Hematopoietic multipotent progenitor cell (in vitro differentiated cells): ENCODE measurements around the gene PAX5. TPM values are rescaled to one million over a fixed set of nuclear protein-coding genes. Genes with fewer than 3 reads are reported as not detected.

ENCODE experiments used
- DNase-seq, 3 donors: peaks; one replicate each; pipeline ENCODE4 v3.0.0-alpha.2; 2011 to 2015; ENCODE audit warnings: low read depth in 2 of 3, low spot score in 2 of 3
- total RNA-seq: library from RNA; depleted of rRNA; stranded (reverse); fragments of >200 nt; gene quantifications from one replicate; pipeline ENCODE4 v1.2.3, GENCODE V29; 2012

The PAX5 gene
- total RNA-seq, 1 donor = 3.0 TPM

GRCh38 chr9:36818965-36819870, 214.8 kb downstream of the PAX5 start:
- DNase-seq = peak in 2 of 3 donors; percentile 20 to 35

- DNase-seq = peak in 1 of 3 donors; percentile 22
Observed at GRCh38 chr9:36818242-36818938, 215.7 kb downstream of the PAX5 start.

- no peak for DNase-seq
Observed at GRCh38 chr9:36817160-36817834, 216.8 kb downstream of the PAX5 start.

- no peak for DNase-seq
Observed at GRCh38 chr9:36816371-36816770, 217.7 kb downstream of the PAX5 start.

GRCh38 chr9:36815566-36816348, 218.3 kb downstream of the PAX5 start:
- no peak for DNase-seq

GRCh38 chr9:36815023-36815422, 219.0 kb downstream of the PAX5 start:
- DNase-seq = no peak

- DNase-seq = no peak
Observed at GRCh38 chr9:36813154-36813553, 220.9 kb downstream of the PAX5 start.

- DNase-seq = no peak
Observed at GRCh38 chr9:36812556-36812955, 221.5 kb downstream of the PAX5 start.

GRCh38 chr9:36808251-36808650, 225.8 kb downstream of the PAX5 start:
- DNase-seq = peak in 2 of 3 donors; percentile 85 to 95

- no peak for DNase-seq
Observed at GRCh38 chr9:36803961-36804360, 230.1 kb downstream of the PAX5 start.

GRCh38 chr9:36802201-36802920, 231.7 kb downstream of the PAX5 start:
- DNase-seq = no peak

- DNase-seq = no peak
Observed at GRCh38 chr9:36800455-36800854, 233.6 kb downstream of the PAX5 start.

- DNase-seq = peak in 1 of 3 donors; percentile 9
Observed at GRCh38 chr9:36798350-36799065, 235.6 kb downstream of the PAX5 start.

- no peak for DNase-seq
Observed at GRCh38 chr9:36797471-36798220, 236.4 kb downstream of the PAX5 start.

GRCh38 chr9:36796671-36797419, 237.2 kb downstream of the PAX5 start:
- no peak for DNase-seq

GRCh38 chr9:36794461-36794860, 239.6 kb downstream of the PAX5 start:
- no peak for DNase-seq

GRCh38 chr9:36793277-36793676, 240.8 kb downstream of the PAX5 start:
- DNase-seq = peak in 2 of 3 donors; percentile 11 to 17
